Measurements from ENCODE around the gene TRAF6.

- TF ChIP-seq CTCF (conservative IDR thresholded peaks at IDR 0.05; ENCODE audit: low read depth, low read length) (peak; percentile 83), EZH2 (IDR thresholded peaks at IDR 0.05; ENCODE audit: low read length, unreplicated experiment) (no peak)
Observed at GRCh38 chr11:36509694-36510593, at the start of gene TRAF6.

Measured in PC-3 (cell line).